Right cardiac atrium (tissue), 5 donors: ENCODE results near the gene AP1M1. TPM values are rescaled to one million over a fixed set of nuclear protein-coding genes. Genes with fewer than 3 reads are reported as not detected.

Experiments
- ATAC-seq, 2 donors: fragments of 200-7000 bp; cut with Tn5 transposase; one replicate each; pipeline versions ENCODE4 v1.8.0 to v1.9.1; 2020; ENCODE audit warnings: moderate library complexity in 2 of 2, mild to moderate bottlenecking in 1 of 2
- DNase-seq, 3 donors: peaks; one replicate each; pipeline ENCODE4 v3.0.0-alpha.2; 2020
- H3K27ac ChIP-seq: one replicate; pipeline ENCODE4 v1.5.1; 2013; ENCODE audit warnings: mild to moderate bottlenecking, low read length, control low read depth, moderate library complexity
- H3K27me3 ChIP-seq: one replicate; pipeline ENCODE4 v1.6.1; 2013; ENCODE audit not compliant: control insufficient read depth, insufficient read depth
- H3K4me1 ChIP-seq: one replicate; pipeline ENCODE4 v1.6.1; 2013; ENCODE audit warnings: low read length; ENCODE audit not compliant: control insufficient read depth, insufficient read depth
- H3K4me3 ChIP-seq: one replicate; pipeline ENCODE4 v1.5.1; 2013; ENCODE audit warnings: low read length, control low read depth
- H3K9me3 ChIP-seq: one replicate; pipeline ENCODE4 v1.6.1; 2013; ENCODE audit warnings: low read length; ENCODE audit not compliant: control insufficient read depth
- WGBS: extraction: QIAGEN DNeasy Blood & Tissue Kit; methylation state at CpG from one replicate; pipeline ENCODE4 v1.1.7; 2013; 5-methylcytosine and 5-hydroxymethylcytosine counted together
- intact Hi-C, 4 donors: fragments of 100-400 bp; cut with DNase I; formaldehyde crosslinking; loops; one replicate each; pipeline versions ENCODE4 v1.11.0 to v1.14.0; 2022 to 2023
- polyA plus RNA-seq: library from polyadenylated mRNA; stranded (reverse); fragments of 200-250 nt; gene quantifications from one replicate; pipeline ENCODE4 v1.2.3, GENCODE V29; 2013
- total RNA-seq, 4 donors: library from RNA; stranded (reverse); fragmentation: NEBNext Ultra II Directional; extraction: Animal tissue kit (Norgen Biotek cat#: 25700); gene quantifications; one replicate each; pipeline ENCODE4 v1.2.1, GENCODE V29; 2021
- donor health status: healthy with polysubstance abuse.
- donor health status: DM: no; HTN: yes; CAD: no.
- donor health status: DM: no; HTN: no; CAD: no.
- donor health status: DM: no; HTN: yes; CAD: no; lungs with severe emphysema.
- donor health status: DM: yes; HTN: yes; CAD: no.

AP1M1 gene
- total and polyA plus RNA-seq, 5 donors, result 37.1 to 65.5 (median 47.6) TPM

- ATAC-seq (no peak), DNase-seq (peak in 1 of 3 donors; percentile 42)
- WGBS, result 77% methylated on average over 29 of the region's 29 CpGs
- Histone ChIP-seq H3K27ac (no peak overlapping the region), H3K27me3 (no peaks in the 10 kb centered on the region), H3K4me1 (peaks cover 5% of the 10 kb centered on the region), H3K9me3 (no peaks in the 10 kb centered on the region), H3K4me3 (no peak overlapping the region)
- intact Hi-C loops, result no loop called here
Observed at GRCh38 chr19:16208847-16209665, 11.3 kb downstream of the AP1M1 start.

GRCh38 chr19:16210168-16210567, 12.5 kb downstream of the AP1M1 start:
- Histone ChIP-seq H3K27ac (no peak overlapping the region), H3K9me3 (no peaks in the 10 kb centered on the region), H3K27me3 (no peaks in the 10 kb centered on the region), H3K4me1 (peaks cover 4% of the 10 kb centered on the region), H3K4me3 (no peak overlapping the region)
- ATAC-seq, result no peak
- WGBS, result 93% methylated on average over 4 of the region's 4 CpGs
- DNase-seq, result no peak
- intact Hi-C loops, result no loop called here

GRCh38 chr19:16213076-16213475, 15.4 kb downstream of the AP1M1 start:
- Histone ChIP-seq H3K4me3 (no peak overlapping the region), H3K9me3 (no peaks in the 10 kb centered on the region), H3K27me3 (no peaks in the 10 kb centered on the region), H3K4me1 (no peaks in the 10 kb centered on the region), H3K27ac (no peak overlapping the region)
- no peak for DNase-seq
- no peak for ATAC-seq
- intact Hi-C loops, result no loop called here

GRCh38 chr19:16216744-16217670, 19.3 kb downstream of the AP1M1 start:
- no peak for DNase-seq
- 89% methylated on average over 13 of the region's 13 CpGs for WGBS
- Histone ChIP-seq H3K27ac (no peak overlapping the region), H3K9me3 (no peaks in the 10 kb centered on the region), H3K4me3 (no peak overlapping the region), H3K4me1 (no peaks in the 10 kb centered on the region), H3K27me3 (no peaks in the 10 kb centered on the region)
- intact Hi-C loops, result no loop called here
- ATAC-seq, result peak; percentile 62 to 67

GRCh38 chr19:16217716-16218451, 20.2 kb downstream of the AP1M1 start:
- ATAC-seq (peak; percentile 22 to 31), DNase-seq (no peak)
- Histone ChIP-seq H3K9me3 (no peaks in the 10 kb centered on the region), H3K4me3 (no peak overlapping the region), H3K27me3 (no peaks in the 10 kb centered on the region), H3K27ac (no peak overlapping the region), H3K4me1 (no peaks in the 10 kb centered on the region)
- 92% methylated on average over 16 of the region's 16 CpGs for WGBS
- intact Hi-C loops, result no loop called here

GRCh38 chr19:16218851-16219250, 21.1 kb downstream of the AP1M1 start:
- 78% methylated on average over 2 of the region's 2 CpGs for WGBS
- intact Hi-C loops, result no loop called here
- no peak for DNase-seq
- no peaks in the 10 kb centered on the region for H3K9me3 ChIP-seq
- no peak overlapping the region for H3K27ac ChIP-seq
- H3K4me1 ChIP-seq, result no peaks in the 10 kb centered on the region
- H3K27me3 ChIP-seq, result no peaks in the 10 kb centered on the region
- no peak for ATAC-seq
- H3K4me3 ChIP-seq, result no peak overlapping the region

- no peak for ATAC-seq
- Histone ChIP-seq H3K27ac (no peak overlapping the region), H3K27me3 (no peaks in the 10 kb centered on the region), H3K4me1 (no peaks in the 10 kb centered on the region), H3K4me3 (no peak overlapping the region), H3K9me3 (no peaks in the 10 kb centered on the region)
- WGBS, result 90% methylated on average over 3 of the region's 3 CpGs
- DNase-seq, result no peak
- intact Hi-C loops, result no loop called here
Observed at GRCh38 chr19:16222806-16223205, 25.1 kb downstream of the AP1M1 start.

GRCh38 chr19:16223746-16224145, 26.0 kb downstream of the AP1M1 start:
- H3K27me3 ChIP-seq, result no peaks in the 10 kb centered on the region
- no peak overlapping the region for H3K27ac ChIP-seq
- ATAC-seq (no peak), DNase-seq (no peak)
- no peaks in the 10 kb centered on the region for H3K9me3 ChIP-seq
- no peaks in the 10 kb centered on the region for H3K4me1 ChIP-seq
- H3K4me3 ChIP-seq, result no peak overlapping the region
- 88% methylated on average over 15 of the region's 15 CpGs for WGBS
- intact Hi-C loops, result no loop called here

GRCh38 chr19:16224293-16225045, 26.8 kb downstream of the AP1M1 start:
- DNase-seq, result no peak

More at GRCh38 chr19:16224293-16225045, 26.8 kb downstream of the AP1M1 start:
- H3K4me1 ChIP-seq, result no peaks in the 10 kb centered on the region
- no peak overlapping the region for H3K27ac ChIP-seq
- no peaks in the 10 kb centered on the region for H3K27me3 ChIP-seq
- intact Hi-C loops, result no loop called here
- ATAC-seq, result no peak
- H3K9me3 ChIP-seq, result no peaks in the 10 kb centered on the region
- H3K4me3 ChIP-seq, result no peak overlapping the region
- WGBS, result 92% methylated on average over 32 of the region's 32 CpGs
